ENCODE results near the gene PAWR. TPM values are rescaled to one million over a fixed set of nuclear protein-coding genes. Genes with fewer than 3 reads are reported as not detected.

PAWR gene
- total RNA-seq, 1 experiment from 2014 or later = 176 TPM

DNA sequence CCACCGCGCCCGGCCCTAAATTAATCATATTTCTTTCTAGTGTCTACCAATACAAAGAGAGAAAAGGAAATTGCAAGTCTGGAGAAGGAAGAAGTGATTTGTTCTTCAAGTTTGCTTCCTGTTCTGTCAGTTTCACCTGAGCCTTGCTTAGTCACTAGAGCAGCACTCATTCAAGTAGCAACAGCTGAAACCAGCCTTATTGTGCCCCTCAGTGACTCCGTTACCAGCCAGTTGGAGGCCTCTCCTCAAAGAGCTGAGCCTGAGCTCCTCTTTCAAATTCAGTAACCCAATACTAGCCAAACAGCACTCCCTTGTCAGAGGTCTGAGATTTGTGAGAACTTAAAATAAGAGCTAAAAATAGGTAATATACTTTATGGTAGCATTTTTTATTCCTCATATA lies 17.4 kb downstream of the PAWR start:
- TF ChIP-seq, protein P1, sequence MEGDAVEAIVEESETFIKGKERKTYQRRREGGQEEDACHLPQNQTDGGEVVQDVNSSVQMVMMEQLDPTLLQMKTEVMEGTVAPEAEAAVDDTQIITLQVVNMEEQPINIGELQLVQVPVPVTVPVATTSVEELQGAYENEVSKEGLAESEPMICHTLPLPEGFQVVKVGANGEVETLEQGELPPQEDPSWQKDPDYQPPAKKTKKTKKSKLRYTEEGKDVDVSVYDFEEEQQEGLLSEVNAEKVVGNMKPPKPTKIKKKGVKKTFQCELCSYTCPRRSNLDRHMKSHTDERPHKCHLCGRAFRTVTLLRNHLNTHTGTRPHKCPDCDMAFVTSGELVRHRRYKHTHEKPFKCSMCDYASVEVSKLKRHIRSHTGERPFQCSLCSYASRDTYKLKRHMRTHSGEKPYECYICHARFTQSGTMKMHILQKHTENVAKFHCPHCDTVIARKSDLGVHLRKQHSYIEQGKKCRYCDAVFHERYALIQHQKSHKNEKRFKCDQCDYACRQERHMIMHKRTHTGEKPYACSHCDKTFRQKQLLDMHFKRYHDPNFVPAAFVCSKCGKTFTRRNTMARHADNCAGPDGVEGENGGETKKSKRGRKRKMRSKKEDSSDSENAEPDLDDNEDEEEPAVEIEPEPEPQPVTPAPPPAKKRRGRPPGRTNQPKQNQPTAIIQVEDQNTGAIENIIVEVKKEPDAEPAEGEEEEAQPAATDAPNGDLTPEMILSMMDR (conservative IDR thresholded peaks at IDR 0.05) = no peak
- Histone ChIP-seq H3K9me3 (ENCODE audit: control insufficient read depth, low read depth, low read length) (no peaks in the 10 kb centered on the region), H2AFZ (ENCODE audit: low read length) (no peak overlapping the region), H3T11ph (ENCODE audit: low read length) (no peak overlapping the region), H3K79me1 (ENCODE audit: insufficient read depth, low read depth, low read length, poor library complexity, severe bottlenecking) (no peaks in the 10 kb centered on the region), H3K23me2 (ENCODE audit: insufficient read length, low read depth, low read length, poor library complexity, severe bottlenecking) (no peaks in the 10 kb centered on the region), H2BK15ac (ENCODE audit: low read depth, low read length) (no peak overlapping the region), H3K23ac (ENCODE audit: insufficient read length, low read depth, low read length) (no peak overlapping the region), H3K18ac (ENCODE audit: insufficient read length, low read depth, low read length) (no peak overlapping the region), H3K9ac (ENCODE audit: extremely low read depth, insufficient read length, low read length) (no peak overlapping the region), H4K20me1 (ENCODE audit: control insufficient read depth, insufficient read depth, insufficient read length) (no peaks in the 10 kb centered on the region), H2BK120ac (ENCODE audit: low read depth, low read length, poor library complexity, severe bottlenecking) (no peak overlapping the region), H2BK20ac (ENCODE audit: low read depth, low read length, poor library complexity, severe bottlenecking) (no peak overlapping the region), H2BK12ac (ENCODE audit: insufficient read length, low read depth, low read length) (no peak overlapping the region), H3K4ac (ENCODE audit: low read depth, low read length) (no peak overlapping the region), H3K4me2 (ENCODE audit: insufficient read depth, insufficient read length, low read length) (no peak overlapping the region), H4K91ac (ENCODE audit: insufficient read length, low read depth, low read length) (no peak overlapping the region), H3K14ac (ENCODE audit: insufficient read depth, low read length) (no peak overlapping the region), H2BK5ac (ENCODE audit: insufficient read length, low read length) (no peak overlapping the region), H3K56ac (ENCODE audit: insufficient read length, low read depth, low read length) (no peak overlapping the region), H3K79me2 (ENCODE audit: insufficient read depth, low read length) (peaks cover 64% of the 10 kb centered on the region; the same call in 1 of the 2 replicates), H3K27me3 (ENCODE audit: insufficient read depth, low read length) (no peaks in the 10 kb centered on the region), H3K4me1 (ENCODE audit: insufficient read depth, low read length) (no peaks in the 10 kb centered on the region; the same call in 1 of the 2 replicates), H3K27ac (ENCODE audit: insufficient read length, low read depth, low read length) (no peak overlapping the region), H2AK5ac (ENCODE audit: insufficient read length, low read length) (no peak overlapping the region), H4K5ac (ENCODE audit: insufficient read length, low read depth, low read length) (no peak overlapping the region), H4K8ac (replicated peaks; ENCODE audit: insufficient read length, low read depth, low read length) (no peak overlapping the region)
- no CpG with 5 or more reads among the region's 4 CpGs for WGBS (ENCODE audit: extremely low coverage, insufficient read length, low lambda C conversion rate)
- peaks cover 5 to 38% (median 22%) of the 10 kb centered on the region in 3 experiments for H3K36me3 Mint-ChIP-seq (ENCODE audit: insufficient read depth in 1 of 3, low read depth in 3 of 3)
- H3K27me3 Mint-ChIP-seq (ENCODE audit: low read depth) = no peaks in the 10 kb centered on the region
- peak; percentile 71 for DNase-seq
- peaks cover 0 to 8% of the 10 kb centered on the region in 2 experiments; a peak in 2 of 5 replicates for H3K9me3 Mint-ChIP-seq
- peak overlapping the region in 1 of 2 experiments; percentile 30; a peak in 2 of 5 replicates for H3K4me3 Mint-ChIP-seq
- H3K27ac Mint-ChIP-seq = peak overlapping the region; percentile 68 to 94 (median 93); a peak in 5 of 7 replicates
- H3K4me1 Mint-ChIP-seq = peaks cover 61% of the 10 kb centered on the region in 2 experiments
